GM10266 (cell line): ENCODE data around the gene CTDSPL.

Experiments used
- DNase-seq: peaks from one replicate; pipeline ENCODE4 v3.0.0; 2012; ENCODE audit errors: extremely low spot score
- TF ChIP-seq, protein P1 (sequence below): IDR thresholded peaks from 2 replicates; pipeline ENCODE4 v1.5.1; 2012; ENCODE audit warnings: mild to moderate bottlenecking, low read depth; ENCODE audit not compliant: control insufficient read depth, insufficient read depth; ENCODE audit errors: missing control alignments

The CTDSPL gene

GRCh38 chr3:37935290-37935668 is 73.6 kb downstream of the CTDSPL start:
- TF ChIP-seq, protein P1, sequence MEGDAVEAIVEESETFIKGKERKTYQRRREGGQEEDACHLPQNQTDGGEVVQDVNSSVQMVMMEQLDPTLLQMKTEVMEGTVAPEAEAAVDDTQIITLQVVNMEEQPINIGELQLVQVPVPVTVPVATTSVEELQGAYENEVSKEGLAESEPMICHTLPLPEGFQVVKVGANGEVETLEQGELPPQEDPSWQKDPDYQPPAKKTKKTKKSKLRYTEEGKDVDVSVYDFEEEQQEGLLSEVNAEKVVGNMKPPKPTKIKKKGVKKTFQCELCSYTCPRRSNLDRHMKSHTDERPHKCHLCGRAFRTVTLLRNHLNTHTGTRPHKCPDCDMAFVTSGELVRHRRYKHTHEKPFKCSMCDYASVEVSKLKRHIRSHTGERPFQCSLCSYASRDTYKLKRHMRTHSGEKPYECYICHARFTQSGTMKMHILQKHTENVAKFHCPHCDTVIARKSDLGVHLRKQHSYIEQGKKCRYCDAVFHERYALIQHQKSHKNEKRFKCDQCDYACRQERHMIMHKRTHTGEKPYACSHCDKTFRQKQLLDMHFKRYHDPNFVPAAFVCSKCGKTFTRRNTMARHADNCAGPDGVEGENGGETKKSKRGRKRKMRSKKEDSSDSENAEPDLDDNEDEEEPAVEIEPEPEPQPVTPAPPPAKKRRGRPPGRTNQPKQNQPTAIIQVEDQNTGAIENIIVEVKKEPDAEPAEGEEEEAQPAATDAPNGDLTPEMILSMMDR = no peak
- no peak for DNase-seq

DNA sequence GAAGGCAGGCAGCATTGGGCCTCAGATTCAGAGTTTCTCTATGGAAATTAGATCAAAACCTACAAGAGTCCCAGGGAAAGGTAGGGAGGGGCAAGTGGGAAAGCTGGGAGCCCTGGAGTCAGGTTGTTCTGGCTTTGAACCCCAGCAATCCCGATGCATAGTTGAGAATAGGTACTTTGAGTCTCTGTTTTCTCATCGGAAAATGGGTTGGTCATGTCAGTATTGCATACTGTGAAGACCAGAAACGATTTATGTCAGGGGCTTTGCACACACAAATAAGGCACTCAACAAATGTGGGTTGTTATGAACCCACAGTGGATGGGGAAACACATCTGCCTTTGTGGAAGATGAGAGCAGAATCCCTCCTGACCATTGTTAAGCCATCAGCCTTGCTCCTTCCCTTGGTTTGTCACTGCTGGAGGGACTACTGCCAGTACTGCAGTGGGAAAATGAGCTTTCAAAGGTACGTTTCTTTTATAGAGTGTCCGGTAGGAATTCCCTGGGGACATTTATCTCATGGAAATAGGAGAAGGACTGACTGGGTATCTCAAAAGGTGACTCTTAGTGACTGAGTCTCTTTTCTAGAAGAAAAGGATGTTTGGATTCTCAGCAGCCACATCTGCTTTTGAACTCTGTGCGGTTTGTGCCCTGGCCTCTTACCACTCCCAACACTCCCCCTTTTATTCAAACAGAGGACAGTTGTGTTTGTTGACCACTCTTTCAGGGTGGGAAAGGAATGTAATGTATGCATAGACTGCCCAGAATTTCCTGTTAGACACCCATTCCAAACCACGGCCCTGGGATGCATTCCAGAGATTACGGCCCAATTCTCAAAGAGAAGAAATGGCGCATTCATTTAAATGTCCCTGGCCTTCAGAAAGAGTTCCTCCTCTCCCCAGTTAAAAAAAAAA is 74.3 kb downstream of the CTDSPL start:
- TF ChIP-seq, protein P1 = no peak
- DNase-seq = no peak

- TF ChIP-seq, protein P1 = no peak
- no peak for DNase-seq
Measured at GRCh38 chr3:37937156-37937555, 75.5 kb downstream of the CTDSPL start.

- TF ChIP-seq, protein P1 = no peak
- DNase-seq = no peak
Measured at GRCh38 chr3:37938011-37938410, 76.3 kb downstream of the CTDSPL start.

DNA sequence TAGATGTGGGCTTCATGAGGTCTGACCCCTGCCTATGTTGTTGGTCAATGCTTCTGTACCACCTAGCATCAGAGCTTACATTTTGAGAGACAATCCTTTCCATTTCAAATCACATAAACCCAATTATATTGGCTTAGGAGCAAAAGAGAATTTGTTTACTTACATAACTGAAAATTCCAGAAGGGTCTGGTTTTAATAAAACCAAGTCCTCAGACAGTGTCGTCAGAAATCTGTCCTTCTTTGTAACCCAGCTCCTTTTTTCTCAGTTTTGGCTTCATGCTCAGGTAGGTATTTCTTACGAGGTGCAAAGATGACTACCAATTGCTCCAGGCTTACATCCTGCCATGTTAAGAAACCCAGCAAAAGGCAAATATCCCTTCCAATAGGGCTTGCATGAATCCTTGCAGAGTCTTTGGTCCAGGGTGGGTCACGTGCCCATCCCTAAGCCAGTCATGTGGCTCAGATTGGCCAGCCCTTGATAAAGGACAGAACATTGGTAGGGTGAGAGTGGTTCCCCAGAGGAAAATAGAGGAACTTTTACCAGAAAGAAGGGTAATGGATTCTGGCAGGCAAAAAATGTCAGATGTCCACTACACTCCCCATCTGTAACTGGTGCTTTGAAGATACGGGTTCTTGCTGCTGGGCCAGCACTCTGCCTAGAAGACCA is 78.7 kb downstream of the CTDSPL start:
- DNase-seq = no peak
- TF ChIP-seq, protein P1 = no peak

- TF ChIP-seq, protein P1 = no peak
- DNase-seq = no peak
Measured at GRCh38 chr3:37941608-37942508, 80.2 kb downstream of the CTDSPL start.
